Erythroblast (primary cell): ENCODE results near the gene UACA.

Source experiments
- DNase-seq, 2 experiments: peaks; one replicate each; lab custom pipeline; 2025; lab: John Stamatoyannopoulos, UW
- GATA1 ChIP-seq: IDR thresholded peaks from 2 replicates; pipeline ENCODE4 v1.6.1; 2011; ENCODE audit warnings: low read depth, mild to moderate bottlenecking, control low read depth, low read length, moderate library complexity
- POLR2A ChIP-seq: IDR thresholded peaks from 2 replicates; pipeline ENCODE4 v1.6.1; 2011; ENCODE audit warnings: mild to moderate bottlenecking, low read length

The UACA gene

GRCh38 chr15:70702584-70702983 is 60.8 kb downstream of the UACA start:
- TF ChIP-seq GATA1 (no peak), POLR2A (no peak)
- DNase-seq = no peak

- no peak for DNase-seq
- no peak for TF ChIP-seq GATA1
- TF ChIP-seq POLR2A = no peak
Observed at GRCh38 chr15:70701891-70702568, 61.3 kb downstream of the UACA start.

- DNase-seq = no peak
- no peak for TF ChIP-seq GATA1
- TF ChIP-seq POLR2A = no peak
Observed at GRCh38 chr15:70701171-70701570, 62.2 kb downstream of the UACA start.

- DNase-seq = no peak
- TF ChIP-seq POLR2A = no peak
- TF ChIP-seq GATA1 = no peak
Observed at GRCh38 chr15:70699890-70700289, 63.5 kb downstream of the UACA start.

- no peak for TF ChIP-seq POLR2A
- no peak for TF ChIP-seq GATA1
- DNase-seq = no peak
Observed at GRCh38 chr15:70698836-70699390, 64.4 kb downstream of the UACA start.

GRCh38 chr15:70698426-70698825 is 64.9 kb downstream of the UACA start:
- no peak for TF ChIP-seq GATA1

GRCh38 chr15:70690491-70691276 is 72.7 kb downstream of the UACA start:
- no peak for TF ChIP-seq GATA1
- no peak for DNase-seq

More at GRCh38 chr15:70698426-70698825, 64.9 kb downstream of the UACA start:
- no peak for DNase-seq

- no peak for DNase-seq
- TF ChIP-seq GATA1 = no peak
- TF ChIP-seq POLR2A = no peak
Observed at GRCh38 chr15:70690021-70690420, 73.3 kb downstream of the UACA start.

- TF ChIP-seq POLR2A (no peak), GATA1 (no peak)
- DNase-seq = no peak
Observed at GRCh38 chr15:70687482-70687881, 75.9 kb downstream of the UACA start.

- TF ChIP-seq POLR2A (no peak), GATA1 (no peak)
- DNase-seq = no peak
Observed at GRCh38 chr15:70680817-70681216, 82.5 kb downstream of the UACA start.

- DNase-seq = no peak
- TF ChIP-seq GATA1 = no peak
- no peak for TF ChIP-seq POLR2A
Observed at GRCh38 chr15:70679919-70680231, 83.5 kb downstream of the UACA start.

- TF ChIP-seq GATA1 (no peak), POLR2A (no peak)
- no peak for DNase-seq
Observed at GRCh38 chr15:70672081-70672480, 91.3 kb downstream of the UACA start.

GRCh38 chr15:70670680-70671079 is 92.7 kb downstream of the UACA start:
- no peak for DNase-seq
- TF ChIP-seq POLR2A (no peak), GATA1 (no peak)

- TF ChIP-seq GATA1 = no peak
- TF ChIP-seq POLR2A = no peak
- DNase-seq = no peak
Observed at GRCh38 chr15:70669966-70670658, 93.2 kb downstream of the UACA start.
